D721Med (cell line): ENCODE results near the gene SYCN.
"Not testable (repeated sequence)": the region's sequence is repeated elsewhere in the genome, so short reads cannot be mapped to it uniquely, and the experiment has no call there.

ENCODE experiments used
- DNase-seq: peaks from one replicate; pipeline ENCODE4 v3.0.0; 2011; ENCODE audit warnings: low spot score; ENCODE audit not compliant: insufficient read length
- FAIRE-seq: peaks from 2 replicates; lab custom pipeline; 2011; peaks lifted over from hg19 to GRCh38; lab: Jason Lieb, UNC
- CTCF ChIP-seq: IDR thresholded peaks from 2 replicates; pipeline ENCODE4 v1.5.1; 2012; ENCODE audit warnings: mild to moderate bottlenecking, control low read depth; ENCODE audit not compliant: insufficient read depth; ENCODE audit errors: missing control alignments

The SYCN gene

GRCh38 chr19:39237200-39238184, 33.4 kb upstream of the SYCN start:
- no peak for TF ChIP-seq CTCF
- FAIRE-seq: no peak
- DNase-seq: no peak

- FAIRE-seq: no peak
- no peak for DNase-seq
Observed at GRCh38 chr19:39236527-39236926, 32.5 kb upstream of the SYCN start.

GRCh38 chr19:39232708-39233107, 28.6 kb upstream of the SYCN start:
- TF ChIP-seq CTCF: no peak
- no peak for FAIRE-seq
- DNase-seq: no peak

More at GRCh38 chr19:39236527-39236926, 32.5 kb upstream of the SYCN start:
- no peak for TF ChIP-seq CTCF

GRCh38 chr19:39230096-39230764, 26.2 kb upstream of the SYCN start:
- no peak for FAIRE-seq
- no peak for TF ChIP-seq CTCF
- DNase-seq: no peak

GRCh38 chr19:39224910-39225309, 20.8 kb upstream of the SYCN start:
- no peak for FAIRE-seq
- TF ChIP-seq CTCF: no peak

GRCh38 chr19:39223703-39224279, 19.7 kb upstream of the SYCN start:
- no peak for TF ChIP-seq CTCF

More at GRCh38 chr19:39224910-39225309, 20.8 kb upstream of the SYCN start:
- no peak for DNase-seq

GRCh38 chr19:39219108-39219507, 15.0 kb upstream of the SYCN start:
- FAIRE-seq, DNase-seq: not testable (repeated sequence)

More at GRCh38 chr19:39223703-39224279, 19.7 kb upstream of the SYCN start:
- FAIRE-seq (no peak), DNase-seq (no peak)
